Osteocyte (in vitro differentiated cells): ENCODE measurements around the gene EEF1AKMT4. TPM values are rescaled to one million over a fixed set of nuclear protein-coding genes. Genes with fewer than 3 reads are reported as not detected.

Experiments used
- DNase-seq: peaks from one replicate; pipeline ENCODE4 v3.0.0; 2021; ENCODE audit warnings: mixed read lengths; ENCODE audit not compliant: unreplicated experiment; ENCODE audit errors: extremely low spot score
- H3K27ac Mint-ChIP-seq: one replicate; pipeline ENCODE4 v1.8.0; 2021; ENCODE audit warnings: mild to moderate bottlenecking, mixed read lengths; ENCODE audit not compliant: unreplicated experiment
- H3K27me3 Mint-ChIP-seq: one replicate; pipeline ENCODE4 v1.8.0; 2021; ENCODE audit warnings: mixed read lengths; ENCODE audit not compliant: unreplicated experiment
- H3K36me3 Mint-ChIP-seq: one replicate; pipeline ENCODE4 v1.8.0; 2021; ENCODE audit warnings: mixed read lengths; ENCODE audit not compliant: unreplicated experiment
- H3K4me1 Mint-ChIP-seq: one replicate; pipeline ENCODE4 v1.8.0; 2021; ENCODE audit warnings: mixed read lengths; ENCODE audit not compliant: unreplicated experiment
- H3K4me3 Mint-ChIP-seq: one replicate; pipeline ENCODE4 v1.8.0; 2021; ENCODE audit warnings: mild to moderate bottlenecking, moderate library complexity, mixed read lengths; ENCODE audit not compliant: unreplicated experiment
- H3K9me3 Mint-ChIP-seq: one replicate; pipeline ENCODE4 v1.8.0; 2021; ENCODE audit warnings: mixed read lengths; ENCODE audit not compliant: unreplicated experiment
- total RNA-seq: library from RNA; stranded (reverse); gene quantifications from 2 replicates; pipeline ENCODE4 v1.2.1, GENCODE V29; 2021
- TF ChIP-seq, protein P1 (sequence below): fragments of 200-600 bp; sonication (generic); IDR thresholded peaks from 2 replicates; pipeline ENCODE4 v1.5.0; 2021; ENCODE audit warnings: antibody characterized with exemption, mild to moderate bottlenecking, moderate library complexity

EEF1AKMT4 gene
- total RNA-seq, 1 donor from 2014 or later = 4.5 TPM

DNA sequence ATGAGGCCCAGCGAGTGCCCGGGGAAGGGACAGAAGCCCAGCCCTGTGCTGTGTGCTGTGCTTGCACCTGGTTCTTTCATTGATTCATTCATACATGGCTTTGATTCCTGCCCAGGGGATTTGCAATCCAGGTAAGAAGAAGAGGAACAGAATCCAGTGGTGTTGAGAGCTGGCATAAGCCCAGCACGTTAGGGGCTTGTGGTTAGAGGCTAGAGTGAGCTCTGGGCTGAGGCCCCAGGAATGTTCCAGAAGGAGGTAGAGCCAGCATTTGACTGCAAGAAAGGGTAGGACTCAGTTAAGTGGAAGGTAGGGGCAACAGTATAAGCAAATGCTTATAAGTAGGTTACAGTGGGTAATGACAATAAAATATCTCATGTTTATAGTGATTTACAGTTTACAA lies 17.8 kb upstream of the EEF1AKMT4 start:
- Mint-ChIP-seq H3K4me1 (peaks cover 5% of the 10 kb centered on the region), H3K36me3 (no peaks in the 10 kb centered on the region), H3K4me3 (peak overlapping the region; percentile 42), H3K27ac (no peak overlapping the region), H3K9me3 (no peaks in the 10 kb centered on the region), H3K27me3 (peaks cover 38% of the 10 kb centered on the region)
- TF ChIP-seq, protein P1, sequence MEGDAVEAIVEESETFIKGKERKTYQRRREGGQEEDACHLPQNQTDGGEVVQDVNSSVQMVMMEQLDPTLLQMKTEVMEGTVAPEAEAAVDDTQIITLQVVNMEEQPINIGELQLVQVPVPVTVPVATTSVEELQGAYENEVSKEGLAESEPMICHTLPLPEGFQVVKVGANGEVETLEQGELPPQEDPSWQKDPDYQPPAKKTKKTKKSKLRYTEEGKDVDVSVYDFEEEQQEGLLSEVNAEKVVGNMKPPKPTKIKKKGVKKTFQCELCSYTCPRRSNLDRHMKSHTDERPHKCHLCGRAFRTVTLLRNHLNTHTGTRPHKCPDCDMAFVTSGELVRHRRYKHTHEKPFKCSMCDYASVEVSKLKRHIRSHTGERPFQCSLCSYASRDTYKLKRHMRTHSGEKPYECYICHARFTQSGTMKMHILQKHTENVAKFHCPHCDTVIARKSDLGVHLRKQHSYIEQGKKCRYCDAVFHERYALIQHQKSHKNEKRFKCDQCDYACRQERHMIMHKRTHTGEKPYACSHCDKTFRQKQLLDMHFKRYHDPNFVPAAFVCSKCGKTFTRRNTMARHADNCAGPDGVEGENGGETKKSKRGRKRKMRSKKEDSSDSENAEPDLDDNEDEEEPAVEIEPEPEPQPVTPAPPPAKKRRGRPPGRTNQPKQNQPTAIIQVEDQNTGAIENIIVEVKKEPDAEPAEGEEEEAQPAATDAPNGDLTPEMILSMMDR = no peak
- DNase-seq = no peak

GRCh38 chr3:184233127-184233843 lies 16.2 kb upstream of the EEF1AKMT4 start:
- no peak for DNase-seq
- no peaks in the 10 kb centered on the region for H3K36me3 Mint-ChIP-seq

GRCh38 chr3:184234224-184234623 lies 15.2 kb upstream of the EEF1AKMT4 start:
- H3K4me3 Mint-ChIP-seq = no peak overlapping the region
- no peaks in the 10 kb centered on the region for H3K36me3 Mint-ChIP-seq
- peaks cover 22% of the 10 kb centered on the region for H3K27me3 Mint-ChIP-seq
- no peaks in the 10 kb centered on the region for H3K9me3 Mint-ChIP-seq
- TF ChIP-seq, protein P1 = no peak
- H3K27ac Mint-ChIP-seq = no peak overlapping the region
- no peak for DNase-seq
- peaks cover 5% of the 10 kb centered on the region for H3K4me1 Mint-ChIP-seq

More at GRCh38 chr3:184233127-184233843, 16.2 kb upstream of the EEF1AKMT4 start:
- TF ChIP-seq, protein P1 = no peak
- no peak overlapping the region for H3K27ac Mint-ChIP-seq
- H3K27me3 Mint-ChIP-seq = peaks cover 28% of the 10 kb centered on the region
- no peaks in the 10 kb centered on the region for H3K9me3 Mint-ChIP-seq
- peaks cover 5% of the 10 kb centered on the region for H3K4me1 Mint-ChIP-seq
- H3K4me3 Mint-ChIP-seq = no peak overlapping the region

DNA sequence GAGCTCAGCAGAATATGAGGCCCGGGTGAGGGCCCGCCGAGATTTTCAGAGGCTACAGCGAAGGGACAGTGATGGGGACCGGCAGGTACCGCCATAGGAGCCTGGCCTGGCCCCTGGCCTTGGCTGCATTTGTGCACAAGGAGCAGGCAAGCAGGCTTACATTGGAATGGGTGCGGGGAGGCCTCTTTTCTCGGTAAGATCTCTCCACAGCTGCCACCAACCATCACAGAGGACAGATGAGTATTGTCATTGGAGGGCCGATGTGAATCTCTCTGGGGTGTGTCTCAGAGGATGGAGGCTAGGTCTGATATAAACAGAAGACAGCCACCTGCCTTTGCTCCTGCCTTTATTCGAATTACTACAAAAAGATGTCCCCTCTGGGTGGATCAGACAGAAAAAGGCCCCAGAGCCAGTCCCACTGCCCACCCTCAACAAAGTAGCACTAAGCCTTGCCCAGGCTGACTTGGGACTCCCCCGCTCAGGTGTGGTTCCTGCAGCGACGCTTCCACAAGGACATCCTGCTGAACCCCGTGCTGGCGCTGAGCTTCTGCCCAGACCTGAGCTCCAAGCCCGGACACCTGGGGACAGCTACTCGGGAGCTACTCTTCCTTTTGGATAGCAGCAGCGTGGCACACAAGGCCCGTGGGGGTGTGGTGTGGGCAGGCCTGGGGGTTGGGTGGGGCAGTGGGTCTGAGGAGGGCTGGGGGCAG lies 14.6 kb upstream of the EEF1AKMT4 start:
- Mint-ChIP-seq H3K4me3 (no peak overlapping the region), H3K27ac (no peak overlapping the region), H3K9me3 (no peaks in the 10 kb centered on the region), H3K27me3 (peaks cover 22% of the 10 kb centered on the region), H3K4me1 (peaks cover 5% of the 10 kb centered on the region), H3K36me3 (no peaks in the 10 kb centered on the region)
- DNase-seq = no peak
- TF ChIP-seq, protein P1 = no peak

DNA sequence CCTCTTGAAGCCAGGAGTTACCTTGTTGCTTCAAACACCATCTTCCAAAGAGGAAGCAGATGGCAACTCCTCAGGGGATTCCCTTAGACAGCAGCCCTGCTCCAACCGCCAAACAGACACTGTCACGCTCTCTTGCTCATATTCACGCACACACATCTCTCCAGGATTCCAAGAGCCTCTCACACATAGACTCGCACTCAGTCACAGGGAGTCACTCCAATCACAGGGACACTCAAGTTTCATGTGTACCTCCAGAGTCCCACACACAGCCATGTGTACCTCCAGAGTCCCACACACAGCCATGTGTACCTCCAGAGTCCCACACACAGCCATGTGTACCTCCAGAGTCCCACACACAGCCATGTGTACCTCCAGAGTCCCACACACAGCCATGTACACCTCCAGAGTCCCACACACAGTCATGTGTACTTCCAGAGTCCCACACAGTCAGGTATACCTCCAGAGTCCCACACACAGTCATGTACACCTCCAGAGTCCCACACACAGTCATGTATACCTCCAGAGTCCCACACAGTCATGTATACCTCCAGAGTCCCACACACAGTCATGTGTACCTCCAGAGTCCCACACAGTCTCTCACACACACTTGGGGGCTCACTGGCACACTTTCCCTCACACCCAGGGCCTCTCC lies 14.0 kb upstream of the EEF1AKMT4 start:
- Mint-ChIP-seq H3K27me3 (peaks cover 22% of the 10 kb centered on the region), H3K9me3 (no peaks in the 10 kb centered on the region)
- no peak for DNase-seq

More for the DNA sequence above, 14.0 kb upstream of the EEF1AKMT4 start:
- H3K27ac Mint-ChIP-seq = no peak overlapping the region
- H3K4me3 Mint-ChIP-seq = no peak overlapping the region
- H3K36me3 Mint-ChIP-seq = no peaks in the 10 kb centered on the region
- peaks cover 5% of the 10 kb centered on the region for H3K4me1 Mint-ChIP-seq
- TF ChIP-seq, protein P1 = no peak
